Upper lobe of left lung (tissue), 6 donors: ENCODE results near the gene FADS2. TPM values are rescaled to one million over a fixed set of nuclear protein-coding genes. Genes with fewer than 3 reads are reported as not detected.
A peak's percentile ranks its signal among the peaks of the same experiment; 100 is the strongest.

Experiments
- ATAC-seq, 2 donors: fragments of 200-7000 bp; cut with Tn5 transposase; one replicate each; pipeline ENCODE4 v1.9.1; 2022; ENCODE audit warnings: mild to moderate bottlenecking in 2 of 2, moderate library complexity in 2 of 2; ENCODE audit not compliant: low FRiP score in 2 of 2
- DNase-seq, 2 donors: peaks; one replicate each; pipeline ENCODE4 v3.0.0-alpha.2; 2019 to 2020
- H3K27ac ChIP-seq, 4 donors: fragments of 200-600 bp; sonication (generic); one replicate each; pipeline ENCODE4 v1.5.1; 2016 to 2019
- H3K27me3 ChIP-seq, 4 donors: fragments of 200-600 bp; sonication (generic); one replicate each; pipeline ENCODE4 v1.5.1; 2017 to 2019
- H3K36me3 ChIP-seq, 4 donors: fragments of 200-600 bp; sonication (generic); one replicate each; pipeline ENCODE4 v1.5.1; 2016 to 2019
- H3K4me1 ChIP-seq, 4 donors: fragments of 200-600 bp; sonication (generic); one replicate each; pipeline ENCODE4 v1.5.1; 2018 to 2019
- H3K4me3 ChIP-seq, 4 donors: fragments of 200-600 bp; sonication (generic); one replicate each; pipeline ENCODE4 v1.5.1; 2017 to 2019; ENCODE audit warnings: mild to moderate bottlenecking in 2 of 4, moderate library complexity in 1 of 4
- H3K9me3 ChIP-seq, 4 donors: fragments of 200-600 bp; sonication (generic); one replicate each; pipeline ENCODE4 v1.5.1; 2018 to 2019
- CTCF ChIP-seq, 6 experiments: fragments of 450-650 bp in 4 of 6; fragments of 200-600 bp in 2 of 6; sonication (generic) in 2 of 6; IDR thresholded peaks; one replicate each; pipeline ENCODE4 v1.5.1; 2016 to 2019; ENCODE audit warnings: antibody characterized with exemption in 6 of 6
- EP300 ChIP-seq, 4 donors: sonication (generic); formaldehyde crosslinking; IDR thresholded peaks; one replicate each; pipeline ENCODE4 v1.5.1; 2017; ENCODE audit warnings: antibody characterized with exemption in 4 of 4, control low read depth in 2 of 4
- POLR2A ChIP-seq, 4 donors: fragments of 450-650 bp; IDR thresholded peaks; one replicate each; pipeline ENCODE4 v1.5.1; 2016 to 2017; ENCODE audit warnings: antibody characterized with exemption in 4 of 4, mild to moderate bottlenecking in 2 of 4
- POLR2AphosphoS5 ChIP-seq, 2 donors: sonication (generic); formaldehyde crosslinking; IDR thresholded peaks; one replicate each; pipeline ENCODE4 v1.5.1; 2017; ENCODE audit warnings: antibody characterized with exemption in 2 of 2
- WGBS, 2 donors: methylation state at CpG; one replicate each; pipeline ENCODE4 v1.1.5; 2017 to 2018; 5-methylcytosine and 5-hydroxymethylcytosine counted together
- total RNA-seq, 6 donors: library from RNA; depleted of rRNA in 4 of 6; stranded (reverse); fragments of >200 nt in 4 of 6; gene quantifications; one replicate each; pipeline versions ENCODE4 v1.1.0 to v1.2.1, GENCODE V29; 2016 to 2021
- donor health status: DM: no; HTN: no; CAD: no; lungs with moderate emphysema.
- donor health status: DM: no; HTN: yes; CAD: no; lungs with severe emphysema.

Gene FADS2
- total RNA-seq, 6 donors from 2014 or later: 13.5 to 92.5 (median 50.7) TPM

DNA sequence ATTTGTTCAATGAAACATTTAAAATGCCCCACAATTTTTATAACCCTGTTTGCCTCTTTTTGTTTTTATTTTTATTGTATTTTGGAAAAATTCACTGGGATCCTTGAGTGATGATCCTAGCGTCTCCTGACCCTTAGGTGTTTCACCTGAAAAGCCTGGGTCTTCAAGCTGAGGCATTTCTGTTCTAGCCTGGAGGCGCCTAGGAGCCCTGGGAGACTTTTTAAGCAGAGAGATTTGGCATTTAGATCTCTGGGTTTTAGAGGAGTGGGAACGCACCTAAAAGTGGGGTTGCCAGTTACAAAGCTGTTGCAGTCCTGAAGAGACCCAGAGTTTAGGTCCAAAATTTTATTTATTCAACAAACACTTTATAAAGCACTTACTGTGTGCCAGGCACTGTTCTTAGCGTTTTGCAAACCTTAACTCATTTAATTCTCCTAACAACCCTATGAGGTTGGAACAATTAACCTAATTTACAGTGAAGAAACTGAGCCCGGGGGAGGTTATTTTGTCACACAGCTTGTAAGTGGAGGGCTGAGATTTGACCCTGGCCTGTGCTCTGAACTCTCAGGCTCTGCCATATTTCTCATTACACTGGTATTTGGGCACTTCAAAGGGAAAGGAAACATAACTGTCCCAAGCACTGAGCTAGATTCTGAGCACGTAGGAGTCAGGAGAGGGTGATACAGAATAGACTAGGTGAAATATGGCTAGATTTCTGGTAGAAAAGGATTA, 10.5 kb upstream of the FADS2 start:
- H3K27ac ChIP-seq: peak overlapping the region; percentile 97 to 99 (median 98)
- peak overlapping the region in 3 of 4 donors; percentile 72 to 84 (median 73) for H3K4me3 ChIP-seq
- peaks cover 0 to 4% (median 2%) of the 10 kb centered on the region in 4 donors for H3K36me3 ChIP-seq
- no peaks in the 10 kb centered on the region for H3K9me3 ChIP-seq
- WGBS, 2 donors: 58 to 71% methylated on average over 6 of the region's 6 CpGs
- TF ChIP-seq POLR2A (IDR thresholded peaks at IDR 0.05): no peak
- peaks cover 5 to 27% (median 10%) of the 10 kb centered on the region in 4 donors for H3K4me1 ChIP-seq
- no peak for ATAC-seq
- no peak for DNase-seq
- H3K27me3 ChIP-seq: no peaks in the 10 kb centered on the region

DNA sequence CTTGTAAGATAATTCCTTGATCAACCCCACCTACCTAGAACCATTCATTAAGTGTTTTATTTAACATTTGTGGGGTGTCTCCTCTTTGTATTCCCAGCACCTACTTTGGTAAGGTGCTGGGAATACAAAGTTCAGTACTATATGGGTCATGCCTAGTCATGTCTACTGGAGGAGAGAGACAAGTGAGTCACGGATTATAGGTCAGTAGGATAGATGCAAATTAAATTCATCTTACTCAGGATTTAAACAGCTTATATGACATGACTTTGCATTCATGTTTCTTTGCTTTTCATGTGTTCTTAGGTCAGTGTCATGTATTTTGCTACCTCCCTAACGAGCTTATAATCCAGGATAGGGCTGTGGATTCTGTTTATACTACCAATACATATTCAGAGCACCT, 7.9 kb upstream of the FADS2 start:
- no peaks in the 10 kb centered on the region for H3K9me3 ChIP-seq
- H3K27ac ChIP-seq: no peak overlapping the region
- no peaks in the 10 kb centered on the region for H3K36me3 ChIP-seq
- no peaks in the 10 kb centered on the region for H3K27me3 ChIP-seq
- H3K4me3 ChIP-seq: no peak overlapping the region
- ATAC-seq (no peak), DNase-seq (no peak)
- 95 to 97% methylated on average over 2 of the region's 2 CpGs for WGBS, 2 donors
- TF ChIP-seq EP300 (IDR thresholded peaks at IDR 0.05): no peak
- no peak for TF ChIP-seq POLR2AphosphoS5 (IDR thresholded peaks at IDR 0.05)
- TF ChIP-seq CTCF (IDR thresholded peaks at IDR 0.05): no peak
- no peak for TF ChIP-seq POLR2A (IDR thresholded peaks at IDR 0.05)
- peaks cover 0 to 24% (median 10%) of the 10 kb centered on the region in 4 donors for H3K4me1 ChIP-seq

GRCh38 chr11:61826930-61827570, 1.1 kb upstream of the FADS2 start:
- ATAC-seq (peak in 1 of 2 donors; percentile 15), DNase-seq (peak in 1 of 2 donors; percentile 28)
- Histone ChIP-seq H3K36me3 (no peaks in the 10 kb centered on the region), H3K27me3 (peaks cover 0 to 2% (median 0%) of the 10 kb centered on the region in 4 donors), H3K27ac (peak overlapping the region; percentile 61 to 92 (median 86)), H3K9me3 (no peaks in the 10 kb centered on the region), H3K4me3 (peak overlapping the region; percentile 0 to 66 (median 62)), H3K4me1 (peaks cover 19 to 49% (median 43%) of the 10 kb centered on the region in 4 donors)
- TF ChIP-seq POLR2A (IDR thresholded peaks at IDR 0.05) (no peak), POLR2AphosphoS5 (IDR thresholded peaks at IDR 0.05) (no peak), EP300 (IDR thresholded peaks at IDR 0.05) (no peak), CTCF (IDR thresholded peaks at IDR 0.05) (no peak)
- WGBS, 2 donors: 23 to 34% methylated on average over 18 to 22 of the region's 23 CpGs

DNA sequence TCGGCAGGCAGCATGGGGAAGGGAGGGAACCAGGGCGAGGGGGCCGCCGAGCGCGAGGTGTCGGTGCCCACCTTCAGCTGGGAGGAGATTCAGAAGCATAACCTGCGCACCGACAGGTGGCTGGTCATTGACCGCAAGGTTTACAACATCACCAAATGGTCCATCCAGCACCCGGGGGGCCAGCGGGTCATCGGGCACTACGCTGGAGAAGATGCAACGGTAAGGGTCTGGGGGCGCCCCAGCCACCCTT, 204 bp downstream of the FADS2 start:
- 0% methylated on average over 16 of the region's 16 CpGs; no CpG with 5 or more reads in 1 of the 2 donors for whole genome bisulfite sequencing, 2 donors
- Histone ChIP-seq H3K9me3 (no peaks in the 10 kb centered on the region), H3K4me3 (peak overlapping the region; percentile 0 to 66 (median 62)), H3K27me3 (peaks cover 0 to 2% (median 0%) of the 10 kb centered on the region in 4 donors), H3K36me3 (no peaks in the 10 kb centered on the region), H3K4me1 (peaks cover 19 to 49% (median 43%) of the 10 kb centered on the region in 4 donors), H3K27ac (peak overlapping the region; percentile 15 to 92 (median 86))
- ATAC-seq (no peak), DNase-seq (no peak)
- TF ChIP-seq EP300 (IDR thresholded peaks at IDR 0.05) (no peak), POLR2A (IDR thresholded peaks at IDR 0.05) (no peak), POLR2AphosphoS5 (IDR thresholded peaks at IDR 0.05) (no peak), CTCF (IDR thresholded peaks at IDR 0.05) (no peak)

DNA sequence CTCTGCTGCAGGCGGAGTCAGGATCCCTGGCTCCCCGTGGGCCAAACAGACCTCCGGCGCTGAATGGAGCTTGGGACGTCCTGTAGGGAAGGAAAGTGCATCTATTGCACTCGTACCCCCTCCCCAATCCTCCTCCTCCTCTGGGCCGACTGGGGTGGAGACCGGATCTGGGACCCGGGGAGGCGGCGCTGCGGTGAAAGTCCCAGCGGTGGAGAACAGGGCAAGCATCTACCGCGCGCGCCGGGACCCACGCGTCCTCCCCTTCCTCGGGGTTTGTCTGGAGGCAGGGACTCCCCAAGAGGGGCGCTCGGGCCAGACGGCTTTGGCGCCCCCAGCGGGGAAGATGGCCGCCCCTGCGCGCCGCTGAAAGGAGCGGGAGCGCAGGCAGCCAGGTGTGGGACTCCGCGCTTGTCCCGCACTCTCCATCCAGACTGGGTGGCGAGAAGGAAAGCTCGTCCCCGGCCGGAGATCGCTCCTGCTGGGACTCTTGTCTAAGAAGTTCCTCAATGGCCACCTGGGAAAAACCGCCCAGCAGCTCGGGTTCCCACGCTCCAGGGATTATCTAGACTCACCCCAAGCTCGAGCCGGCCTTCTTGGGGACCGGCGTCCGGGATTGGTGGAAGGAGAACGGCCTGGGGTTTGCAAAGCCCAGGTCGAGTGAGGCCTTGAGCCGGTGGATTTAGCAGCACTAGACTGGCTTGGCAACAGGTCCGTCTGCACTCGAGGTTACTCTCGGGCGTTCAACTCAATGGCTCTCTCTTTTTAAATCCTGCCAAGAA, 718 bp downstream of the FADS2 start:
- peak; percentile 53 to 60 for ATAC-seq
- Histone ChIP-seq H3K27me3 (peaks cover 0 to 2% (median 0%) of the 10 kb centered on the region in 4 donors), H3K27ac (peak overlapping the region; percentile 15 to 92 (median 86)), H3K9me3 (no peaks in the 10 kb centered on the region), H3K4me3 (peak overlapping the region; percentile 0 to 66 (median 62)), H3K4me1 (peaks cover 19 to 49% (median 43%) of the 10 kb centered on the region in 4 donors), H3K36me3 (no peaks in the 10 kb centered on the region)
- TF ChIP-seq POLR2AphosphoS5 (IDR thresholded peaks at IDR 0.05) (no peak), POLR2A (IDR thresholded peaks at IDR 0.05) (peak in 1 of 4 donors; percentile 26), EP300 (IDR thresholded peaks at IDR 0.05) (no peak), CTCF (IDR thresholded peaks at IDR 0.05) (peak in 4 of 6 experiments; percentile 36 to 54 (median 40))
- peak; percentile 63 to 89 for DNase-seq
- 6 to 10% methylated on average over 2 to 32 of the region's 55 CpGs for WGBS, 2 donors
